DOHH2 (cell line): ENCODE data around the gene PLEKHG4.

Experiments
- H3F3A ChIP-seq: fragments of 200-600 bp; sonication (generic), shearing (Covaris generic); 2 replicates; pipeline ENCODE4 v1.6.0; 2016; ENCODE audit warnings: antibody characterized with exemption, mild to moderate bottlenecking; ENCODE audit not compliant: control insufficient read depth, insufficient read depth
- H3K27ac ChIP-seq: fragments of 200-600 bp; sonication (generic); 2 replicates; pipeline ENCODE4 v1.5.1; 2014; ENCODE audit warnings: low read depth, mild to moderate bottlenecking, low read length, moderate library complexity
- H3K27me3 ChIP-seq: fragments of 200-600 bp; sonication (generic); 2 replicates; pipeline ENCODE4 v1.6.1; 2014; ENCODE audit warnings: mild to moderate bottlenecking, low read length, mixed read lengths; ENCODE audit not compliant: control insufficient read depth
- H3K36me3 ChIP-seq: fragments of 200-600 bp; sonication (generic); 2 replicates; pipeline ENCODE4 v1.6.1; 2014; ENCODE audit warnings: mild to moderate bottlenecking, low read length, moderate library complexity, mixed read lengths; ENCODE audit not compliant: control insufficient read depth
- H3K4me1 ChIP-seq: fragments of 200-600 bp; sonication (generic); 2 replicates; pipeline ENCODE4 v1.6.1; 2014; ENCODE audit warnings: mild to moderate bottlenecking, low read length, mixed read lengths; ENCODE audit not compliant: control insufficient read depth
- H3K4me2 ChIP-seq: fragments of 200-600 bp; sonication (generic); 2 replicates; pipeline ENCODE4 v1.6.0; 2014; ENCODE audit warnings: mild to moderate bottlenecking, low read length, moderate library complexity
- H3K4me3 ChIP-seq: fragments of 200-600 bp; sonication (generic); 2 replicates; pipeline ENCODE4 v1.5.1; 2014; ENCODE audit warnings: mild to moderate bottlenecking, low read length, mixed read lengths
- H3K79me2 ChIP-seq: fragments of 200-600 bp; sonication (generic); 2 replicates; pipeline ENCODE4 v1.6.1; 2014; ENCODE audit warnings: mild to moderate bottlenecking, low read length, mixed read lengths; ENCODE audit not compliant: control insufficient read depth
- H3K9me2 ChIP-seq: fragments of 200-600 bp; sonication (generic); replicated peaks from 2 replicates; pipeline ENCODE4 v1.6.1; 2014; ENCODE audit warnings: mild to moderate bottlenecking, low read length, mixed read lengths; ENCODE audit not compliant: control insufficient read depth
- H3K9me3 ChIP-seq: fragments of 200-600 bp; sonication (generic); 2 replicates; pipeline ENCODE4 v1.6.1; 2014; ENCODE audit warnings: antibody characterized with exemption, low read length, mixed read lengths; ENCODE audit not compliant: control insufficient read depth, insufficient read depth
- H4K20me1 ChIP-seq: fragments of 200-600 bp; sonication (generic); 2 replicates; pipeline ENCODE4 v1.6.0; 2014; ENCODE audit warnings: low read depth, mild to moderate bottlenecking, antibody characterized with exemption, low read length, moderate library complexity; ENCODE audit not compliant: control insufficient read depth, insufficient read depth
- CTCF ChIP-seq: fragments of 200-600 bp; sonication (generic); IDR thresholded peaks from one replicate; pipeline ENCODE4 v1.5.1; 2014; ENCODE audit warnings: antibody characterized with exemption, mild to moderate bottlenecking, low read depth, low read length; ENCODE audit not compliant: poor library complexity, severe bottlenecking
- EZH2phosphoT487 ChIP-seq: fragments of 200-600 bp; sonication (generic); IDR thresholded peaks from 2 replicates; pipeline ENCODE4 v1.6.1; 2017; ENCODE audit warnings: borderline replicate concordance, mild to moderate bottlenecking, antibody characterized with exemption, low read length, moderate library complexity, mixed read lengths

PLEKHG4 gene

GRCh38 chr16:67255553-67256221 lies 23.6 kb upstream of the PLEKHG4 start:
- Histone ChIP-seq H3K9me3 (no peaks in the 10 kb centered on the region), H3K36me3 (no peaks in the 10 kb centered on the region), H3K4me3 (no peak overlapping the region), H3K27me3 (peaks cover 6% of the 10 kb centered on the region), H3F3A (peaks cover 2% of the 10 kb centered on the region; the same call in 1 of the 2 replicates), H3K9me2 (no peaks in the 10 kb centered on the region), H3K4me1 (no peaks in the 10 kb centered on the region), H3K27ac (no peak overlapping the region), H3K4me2 (no peak overlapping the region), H4K20me1 (no peaks in the 10 kb centered on the region), H3K79me2 (no peaks in the 10 kb centered on the region)
- TF ChIP-seq EZH2phosphoT487 (no peak), CTCF (no peak)

- TF ChIP-seq CTCF (no peak), EZH2phosphoT487 (no peak)
- no peaks in the 10 kb centered on the region for H3K9me3 ChIP-seq
- 0 out of 2 replicates have a peak, but pooled peaks cover 3% of the 10 kb centered on the region for H3K27me3 ChIP-seq
- H3K4me1 ChIP-seq: no peaks in the 10 kb centered on the region
- H4K20me1 ChIP-seq: no peaks in the 10 kb centered on the region
- no peak overlapping the region for H3K4me2 ChIP-seq
- no peaks in the 10 kb centered on the region for H3K9me2 ChIP-seq
- H3K79me2 ChIP-seq: no peaks in the 10 kb centered on the region
- H3K36me3 ChIP-seq: no peaks in the 10 kb centered on the region
- H3K4me3 ChIP-seq: no peak overlapping the region
- H3K27ac ChIP-seq: no peak overlapping the region
- no peaks in the 10 kb centered on the region for H3F3A ChIP-seq
Measured at GRCh38 chr16:67256701-67257230, 22.6 kb upstream of the PLEKHG4 start.

GRCh38 chr16:67257486-67258160 lies 21.7 kb upstream of the PLEKHG4 start:
- Histone ChIP-seq H3K36me3 (no peaks in the 10 kb centered on the region), H3F3A (no peaks in the 10 kb centered on the region), H3K79me2 (no peaks in the 10 kb centered on the region), H3K9me3 (no peaks in the 10 kb centered on the region), H3K4me1 (no peaks in the 10 kb centered on the region), H3K4me3 (no peak overlapping the region), H3K27me3 (peaks cover 5% of the 10 kb centered on the region), H3K27ac (no peak overlapping the region), H4K20me1 (no peaks in the 10 kb centered on the region), H3K9me2 (no peaks in the 10 kb centered on the region), H3K4me2 (no peak overlapping the region)
- TF ChIP-seq EZH2phosphoT487 (no peak), CTCF (no peak)
